Activated T-helper 1 cell treated with anti-CD3 and anti-CD28 coated beads, Interleukin-2, amount 50 U/mL, for 16 hours (primary cell): ENCODE data around the gene BEND2.

Experiments
- DNase-seq, 2 donors: peaks; one replicate each; pipeline ENCODE4 v3.0.0-alpha.2; 2020; ENCODE audit warnings: low read depth in 1 of 2, low spot score in 1 of 2

The BEND2 gene

DNA sequence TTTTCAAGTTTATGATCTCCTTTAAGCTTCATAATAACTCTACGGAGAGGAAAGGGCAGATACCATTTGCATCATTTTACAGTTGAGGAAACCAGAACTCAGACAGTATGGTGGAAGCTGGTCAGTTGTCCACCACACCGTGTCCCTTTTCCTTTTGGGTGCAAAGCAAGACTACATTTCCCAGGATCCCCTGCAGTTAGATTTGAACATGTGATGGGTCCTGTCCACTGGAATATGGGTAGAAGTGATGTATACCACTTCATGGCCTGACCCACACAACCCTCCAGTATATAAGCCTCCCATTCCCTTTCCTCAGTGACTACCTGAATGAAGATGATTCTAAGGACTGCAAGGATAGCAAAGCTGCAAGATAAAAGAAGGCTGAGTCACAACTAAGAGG is 74.7 kb downstream of the BEND2 start:
- DNase-seq, result no peak

DNA sequence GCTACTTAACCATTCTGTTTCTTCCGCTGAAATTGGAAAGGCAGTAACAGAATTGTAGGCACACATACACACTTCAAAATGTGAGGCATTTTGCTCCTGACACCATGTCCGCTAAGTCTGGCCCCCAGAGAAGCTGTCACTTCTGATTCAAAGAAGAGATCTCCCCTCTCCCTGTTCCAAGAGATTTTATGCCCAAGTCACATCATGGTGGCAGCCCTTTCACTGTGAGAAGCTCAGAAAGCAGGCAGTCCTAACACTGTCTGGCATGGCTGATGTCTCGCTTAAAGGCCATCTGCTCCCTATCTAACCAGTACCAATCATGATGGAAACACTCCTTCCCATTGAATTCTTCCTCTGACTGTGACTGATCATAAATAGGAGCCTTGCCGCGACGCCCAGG is 83.9 kb downstream of the BEND2 start:
- no peak for DNase-seq

DNA sequence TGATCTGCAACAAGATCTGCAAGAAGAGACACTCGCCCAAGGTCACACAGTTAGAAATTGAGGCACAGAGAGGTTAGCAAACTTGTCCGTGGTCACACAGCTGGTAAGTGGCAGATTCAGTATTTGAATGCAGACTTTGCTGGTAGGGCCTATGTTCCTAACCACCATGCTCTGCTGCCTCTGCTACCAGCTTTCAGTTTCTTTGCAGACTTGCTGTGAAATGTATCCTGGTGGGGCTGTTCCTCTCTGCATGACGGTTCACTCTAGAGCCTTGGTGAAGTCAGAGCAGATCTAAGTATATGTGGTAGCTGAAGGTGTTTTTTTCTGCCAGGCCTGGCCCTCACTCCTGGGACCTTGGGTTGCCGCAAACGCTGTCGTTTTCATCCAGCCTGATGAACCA is 87.1 kb downstream of the BEND2 start:
- no peak for DNase-seq

DNA sequence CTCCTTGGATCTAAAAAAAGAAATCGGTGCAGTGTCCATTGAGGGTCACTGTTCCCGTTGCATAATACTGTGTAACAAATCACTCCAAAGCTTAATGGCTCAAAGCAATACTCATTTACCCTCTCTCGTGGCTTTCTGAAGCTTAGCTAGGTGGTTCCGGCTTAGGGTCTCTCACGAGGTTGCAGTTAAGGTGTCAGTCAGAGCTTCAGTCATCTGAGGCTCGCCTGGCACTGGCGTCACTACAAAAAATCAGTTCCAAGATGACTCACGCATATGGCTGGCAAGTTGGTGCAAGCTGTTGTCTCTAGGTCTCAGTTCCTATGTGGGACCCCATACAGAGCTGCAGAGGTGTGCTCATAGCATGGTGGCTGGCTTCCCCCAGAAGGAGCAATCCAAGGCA is 91.0 kb downstream of the BEND2 start:
- no peak for DNase-seq

DNA sequence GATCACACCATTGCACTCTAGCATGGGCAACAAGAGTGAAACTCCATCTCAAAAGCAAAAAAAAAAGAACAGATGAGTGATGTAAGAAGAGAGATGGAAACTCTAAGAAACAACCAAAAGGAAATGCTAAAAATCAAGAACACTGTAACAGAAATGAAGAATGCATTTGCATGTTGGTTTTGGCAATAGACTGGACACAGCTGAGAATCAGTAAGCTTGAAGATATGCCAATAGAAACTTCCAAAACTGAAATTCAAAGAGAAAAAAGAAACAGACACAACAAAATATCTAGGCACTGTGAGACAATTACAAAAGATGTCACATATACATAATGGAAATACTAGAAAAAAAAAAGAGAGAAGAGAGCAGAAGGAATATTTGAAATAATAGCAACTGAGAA is 93.7 kb downstream of the BEND2 start:
- DNase-seq, result no peak

DNA sequence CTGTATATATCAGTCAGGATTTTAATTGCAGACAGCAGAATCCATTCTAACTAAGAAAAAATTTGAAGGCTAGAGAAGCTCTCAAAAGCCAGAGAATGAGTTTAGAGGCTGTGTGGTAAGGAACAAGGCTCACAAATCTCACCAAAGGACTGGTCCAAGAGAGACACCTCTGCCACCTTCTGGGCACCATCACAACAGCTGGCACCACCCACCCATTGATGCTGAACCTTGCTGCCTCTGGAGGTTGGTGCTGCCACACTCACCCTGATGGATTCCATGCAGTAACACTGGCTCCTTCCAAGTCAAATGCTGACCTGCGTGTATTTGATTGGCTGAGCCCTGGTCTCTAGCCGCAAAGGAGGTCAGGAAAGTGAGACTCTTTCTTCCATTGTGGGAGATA is 100.8 kb downstream of the BEND2 start:
- no peak for DNase-seq
